GM18951 (cell line): ENCODE results near the gene MAPK4.

Source experiments
- POLR2A ChIP-seq: IDR thresholded peaks from 4 replicates; pipeline ENCODE4 v1.6.1; 2011; ENCODE audit warnings: mild to moderate bottlenecking; ENCODE audit not compliant: insufficient read length, insufficient read depth; ENCODE audit errors: extremely low read depth
- in situ Hi-C: fragments of 300-500 bp; cut with MboI; formaldehyde crosslinking; loops from one replicate; pipeline ENCODE4 v1.12.0; 2022; ENCODE audit warnings: low sequenced_read_pairs, mixed read lengths, inconsistent platforms; ENCODE audit not compliant: unreplicated experiment

The MAPK4 gene

DNA sequence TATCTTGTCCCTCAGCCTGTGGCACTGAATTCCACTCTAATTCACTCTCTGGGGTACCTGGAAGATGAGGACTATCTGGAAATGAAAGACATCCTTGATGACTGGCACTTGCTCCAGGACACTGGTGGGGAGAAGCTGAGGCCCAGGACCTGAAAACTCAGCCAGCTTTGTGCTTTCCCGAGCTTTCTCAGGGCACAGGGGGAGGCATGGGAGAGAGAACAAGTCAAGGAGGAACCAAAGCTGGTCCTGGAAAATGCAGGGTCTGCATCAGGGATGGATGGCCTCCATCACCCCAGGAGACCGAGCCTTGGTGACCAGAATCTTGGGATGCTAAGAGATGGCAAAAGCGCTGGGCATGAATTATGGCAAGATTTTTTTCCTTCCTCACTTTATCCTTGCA, 65.1 kb downstream of the MAPK4 start:
- in situ Hi-C loops: no loop called here
- no peak for TF ChIP-seq POLR2A

DNA sequence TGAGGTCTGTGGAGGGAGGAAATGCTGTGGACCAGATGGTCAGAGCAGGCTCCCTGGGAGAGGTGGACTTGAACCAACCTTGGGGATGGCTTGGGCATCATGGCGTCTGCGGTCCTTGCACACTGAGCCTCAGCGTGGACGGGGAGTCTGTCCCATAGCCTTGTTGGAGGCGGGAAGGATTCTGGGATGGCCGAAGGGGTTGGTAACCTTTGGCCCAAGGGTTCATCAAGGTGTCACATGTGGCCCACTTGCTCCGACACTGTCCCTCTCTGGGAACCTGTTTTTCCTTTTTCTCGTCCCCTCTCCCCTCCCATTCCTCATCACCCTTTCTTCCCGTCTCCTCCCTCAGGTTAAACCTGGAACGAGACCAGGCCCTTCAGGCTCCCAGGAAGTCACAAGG, 66.4 kb downstream of the MAPK4 start:
- no peak for TF ChIP-seq POLR2A
- in situ Hi-C loops: no loop called here

DNA sequence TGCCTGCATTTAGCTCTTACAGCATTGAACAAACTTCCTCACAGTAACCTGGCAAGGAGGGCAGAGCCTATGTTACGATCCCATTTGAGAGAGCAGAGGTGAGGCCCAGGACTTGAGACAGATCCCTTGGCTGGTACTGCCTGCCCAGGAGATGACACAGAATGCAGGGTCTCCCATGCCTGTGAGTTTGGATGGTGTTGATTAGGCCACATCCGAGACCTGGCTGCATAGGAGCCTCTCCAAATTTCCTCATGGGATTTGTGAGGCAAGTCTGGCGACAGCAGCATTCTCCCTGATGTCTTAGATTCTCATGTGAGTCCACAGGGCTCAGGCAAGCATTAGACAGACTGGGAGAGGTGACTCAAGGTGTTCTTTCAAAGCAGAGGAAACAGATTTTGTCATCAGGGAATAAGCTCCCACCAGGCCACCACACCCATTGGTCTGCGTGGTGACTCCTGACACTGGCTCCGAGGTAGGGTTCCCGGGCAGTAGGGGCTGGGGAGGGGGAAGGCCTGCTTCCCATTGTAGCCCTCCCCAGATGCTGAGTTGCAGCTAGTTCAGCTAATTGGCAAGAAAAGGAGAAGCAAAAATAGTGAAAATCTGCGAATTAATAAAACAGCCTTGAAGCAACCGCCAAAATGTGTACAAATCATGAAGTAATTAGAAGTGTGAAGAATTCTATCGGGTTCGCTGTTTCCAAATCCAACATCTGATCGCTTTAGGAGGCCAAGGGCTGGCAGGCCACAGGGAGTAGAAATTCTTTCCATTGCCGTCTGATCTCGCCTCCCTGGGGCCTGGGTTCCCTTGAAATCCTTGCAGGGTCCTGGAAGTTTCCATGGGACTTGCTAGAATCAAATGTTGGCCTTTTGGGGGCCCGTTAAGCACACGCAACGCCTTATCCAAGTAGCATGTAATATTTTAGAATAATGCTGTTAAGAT, 68.0 kb downstream of the MAPK4 start:
- in situ Hi-C loops: no loop called here
- no peak for TF ChIP-seq POLR2A

DNA sequence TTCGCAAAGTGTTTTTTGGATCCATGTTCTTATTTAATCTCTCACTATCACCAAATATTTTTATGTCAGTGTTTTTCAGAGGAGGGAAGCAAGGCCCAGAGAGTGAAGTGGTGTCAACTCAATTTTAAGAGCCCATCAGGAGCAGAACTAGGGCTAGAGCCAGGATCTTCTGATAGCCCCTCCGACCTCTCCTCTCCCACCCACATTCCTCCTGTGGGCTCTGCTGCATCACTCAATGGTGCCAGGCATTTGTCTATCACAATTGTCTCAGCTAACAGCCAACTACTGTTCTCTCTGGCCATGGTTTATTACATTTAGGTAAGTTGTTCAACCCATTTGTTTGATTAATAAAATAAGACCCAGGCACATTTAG, 68.6 kb downstream of the MAPK4 start:
- in situ Hi-C loops: no loop called here
- no peak for TF ChIP-seq POLR2A

DNA sequence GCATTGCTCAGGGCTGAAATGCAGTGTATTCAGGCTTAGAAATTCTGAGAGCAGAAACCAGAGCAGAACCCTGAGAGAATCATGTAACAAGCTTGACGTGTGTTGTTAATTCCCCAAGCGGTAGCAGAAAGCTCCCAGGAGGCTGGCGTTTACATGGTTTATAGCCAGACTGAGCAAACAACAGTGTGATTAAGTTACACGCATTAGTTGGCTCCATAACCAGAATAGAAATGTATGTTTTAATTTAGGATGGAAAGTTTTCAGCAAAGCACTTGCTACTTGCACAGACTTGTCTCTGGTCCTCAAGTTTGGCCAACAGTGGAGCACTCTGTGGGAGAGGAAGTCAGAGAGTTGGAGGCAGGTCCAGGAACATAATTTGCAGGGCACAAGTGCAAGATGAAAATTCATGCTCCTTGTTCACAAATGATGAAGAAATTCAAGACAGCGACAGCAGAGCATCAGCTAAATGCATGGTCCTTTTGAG, 69.3 kb downstream of the MAPK4 start:
- in situ Hi-C loops: no loop called here
- TF ChIP-seq POLR2A: no peak

DNA sequence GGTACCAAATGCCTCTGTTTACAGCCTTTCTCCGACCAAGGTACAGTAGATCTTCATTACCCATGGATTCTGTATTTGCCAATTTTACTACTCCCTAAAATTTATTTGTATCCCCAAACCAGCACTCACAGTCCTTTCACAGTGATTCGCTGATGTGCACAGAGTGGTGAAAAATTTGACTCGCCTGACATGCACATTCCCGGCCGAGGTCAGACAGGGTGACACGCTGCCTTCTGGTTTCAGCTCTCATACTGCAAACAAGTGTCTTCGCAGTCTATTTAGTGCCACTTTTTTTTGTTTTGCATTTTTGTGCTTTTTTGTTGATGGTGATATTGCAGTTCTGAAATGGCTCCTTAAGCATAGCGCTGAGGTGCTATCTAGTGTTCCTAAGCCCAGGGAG, 71.0 kb downstream of the MAPK4 start:
- in situ Hi-C loops: no loop called here
- no peak for TF ChIP-seq POLR2A

DNA sequence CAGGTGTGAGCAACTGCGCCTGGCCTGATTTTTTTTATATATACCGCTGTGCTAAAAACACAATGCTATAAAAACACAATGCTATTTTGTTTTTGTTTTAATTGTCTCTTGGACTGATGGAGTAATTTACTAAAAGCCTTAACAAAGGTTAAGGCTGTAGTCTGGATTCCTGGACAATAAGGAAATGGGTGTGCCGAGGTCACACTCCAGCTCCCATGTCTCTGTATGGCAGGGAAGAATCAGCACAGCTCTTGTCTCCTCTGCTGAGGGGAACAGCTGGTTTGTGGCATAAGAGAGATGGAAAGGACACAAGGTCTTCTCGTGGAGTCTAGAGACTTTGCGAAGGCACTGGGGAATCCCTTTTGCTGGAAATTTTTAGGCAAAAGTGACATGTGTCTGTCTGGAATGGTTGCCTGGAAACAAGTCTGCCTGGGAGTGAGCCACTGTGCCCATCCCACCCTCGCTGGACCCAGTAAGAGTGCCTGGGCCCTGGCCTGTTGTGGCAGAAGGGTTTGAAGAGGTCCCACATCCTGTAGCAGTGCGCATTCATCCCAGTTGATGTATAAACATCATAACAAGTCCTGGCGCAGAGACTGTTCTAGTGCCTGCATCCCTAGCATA, 73.1 kb downstream of the MAPK4 start:
- in situ Hi-C loops: no loop called here
- no peak for TF ChIP-seq POLR2A

DNA sequence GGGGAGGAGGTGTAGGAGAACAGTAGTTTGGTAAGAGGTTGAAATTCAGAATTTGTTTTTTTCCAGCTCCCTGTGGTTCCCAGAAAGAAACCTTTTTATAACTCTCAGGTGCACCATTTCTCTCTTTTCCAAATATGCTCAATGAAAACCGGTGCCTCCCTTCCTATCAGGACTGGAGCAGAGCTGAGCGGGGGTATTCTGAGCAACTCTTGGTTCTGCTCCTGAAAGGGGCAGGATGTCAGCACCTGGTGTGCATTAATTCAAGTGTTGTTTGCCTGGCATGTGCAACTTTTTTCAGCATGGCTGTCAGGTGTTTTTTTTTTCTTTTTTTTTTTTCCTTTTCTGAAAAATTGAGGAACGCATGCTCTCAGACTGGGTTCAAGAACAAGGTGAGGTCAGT, 74.1 kb downstream of the MAPK4 start:
- in situ Hi-C loops: no loop called here
- no peak for TF ChIP-seq POLR2A

DNA sequence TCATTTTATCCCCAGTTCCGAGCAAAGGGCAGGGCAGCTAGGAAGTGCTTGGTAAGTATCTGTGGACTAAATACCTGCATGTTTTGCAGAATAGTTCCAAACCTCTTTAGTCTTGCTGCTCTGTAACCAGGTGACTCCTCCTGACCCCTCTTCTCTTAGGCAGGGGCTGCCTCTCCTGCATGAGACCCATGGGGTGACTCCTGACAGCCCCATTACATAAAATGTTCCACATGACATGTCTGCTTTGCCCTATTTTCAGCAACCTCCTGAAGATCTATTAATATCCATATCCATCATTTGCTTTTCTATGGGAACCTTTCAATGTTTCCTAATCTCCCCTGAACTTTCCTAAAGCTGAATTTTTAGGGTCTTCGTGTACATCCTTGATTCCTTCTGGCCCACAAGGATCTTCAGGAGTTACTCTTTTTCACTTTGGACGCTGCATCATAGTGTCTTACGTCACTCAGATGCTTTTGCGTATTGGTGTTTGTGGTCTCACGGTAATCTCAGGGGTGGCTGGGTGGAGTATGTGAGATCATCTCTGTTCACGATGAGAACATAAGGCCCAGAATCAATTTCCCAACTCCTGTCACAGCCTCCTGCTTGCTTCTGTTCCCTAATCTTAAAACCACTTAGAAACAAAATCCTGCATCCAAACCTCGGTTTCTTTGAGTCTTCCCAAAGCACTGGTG, 76.6 kb downstream of the MAPK4 start:
- in situ Hi-C loops: no loop called here
- TF ChIP-seq POLR2A: no peak

DNA sequence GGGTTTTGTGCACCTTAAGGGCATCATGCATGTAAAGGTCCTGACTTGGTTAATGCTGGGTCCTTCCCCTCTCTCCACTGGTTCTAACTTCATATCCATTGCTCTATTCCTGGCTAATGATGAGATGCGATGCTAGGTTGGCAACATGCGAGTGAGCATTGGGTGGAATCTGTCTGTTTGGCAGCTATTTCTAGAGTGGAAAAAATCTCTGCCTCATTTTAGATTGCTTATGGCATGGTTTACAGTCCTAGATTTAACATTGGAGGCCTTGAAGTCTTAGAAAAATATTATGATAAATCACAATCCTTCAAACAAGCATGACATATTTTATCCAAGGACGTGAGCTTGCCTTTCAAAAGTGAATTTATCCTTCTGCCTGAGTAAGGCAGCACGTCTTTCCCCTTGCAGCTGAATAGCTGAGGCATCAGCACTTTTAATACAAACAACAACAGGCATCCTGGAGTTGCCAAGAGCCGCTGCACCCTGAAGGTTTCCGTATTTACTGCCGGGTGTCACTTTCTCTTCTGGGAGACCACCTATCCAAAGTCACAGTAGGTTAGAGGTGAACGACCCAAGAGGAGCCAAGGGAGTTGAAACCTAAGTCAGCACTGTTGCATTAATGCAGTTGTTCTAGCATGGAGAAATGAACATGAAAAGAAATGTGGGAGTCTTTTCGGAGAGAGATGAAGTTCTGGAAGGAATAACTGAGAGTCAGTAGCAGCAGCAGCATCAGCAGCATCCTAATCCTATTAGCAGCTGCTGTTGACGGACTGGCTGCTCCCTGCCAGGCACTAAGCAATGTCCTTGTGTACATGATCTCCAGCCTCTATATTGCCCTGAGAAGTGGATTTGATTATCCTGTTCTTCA, 78.4 kb downstream of the MAPK4 start:
- no peak for TF ChIP-seq POLR2A

DNA sequence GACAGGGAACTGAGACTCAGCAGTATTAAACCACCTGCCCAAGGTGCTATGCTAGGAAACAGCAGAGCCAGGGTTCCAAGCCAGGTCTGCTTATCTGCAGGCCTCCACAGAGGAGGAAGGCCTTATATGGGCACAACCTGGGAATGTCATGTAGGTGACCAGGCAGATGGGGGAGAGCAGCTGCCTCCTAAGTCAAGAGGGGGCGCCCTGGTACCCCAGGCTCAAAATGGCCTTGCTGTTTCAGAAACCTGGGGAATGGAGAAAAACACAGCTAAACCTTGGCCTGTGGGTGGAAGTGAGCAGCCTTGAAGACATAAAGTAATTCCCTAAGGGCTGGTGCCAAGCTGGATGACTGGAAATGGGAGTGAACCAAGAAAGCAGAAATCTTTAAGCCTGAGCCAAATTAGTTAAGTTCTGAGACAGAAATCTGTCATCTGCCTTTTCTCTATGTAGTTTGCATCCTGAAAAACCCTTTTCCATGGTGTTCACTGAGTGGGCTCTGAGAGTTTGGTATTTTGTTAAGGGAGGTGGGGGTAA, 79.1 kb downstream of the MAPK4 start:
- in situ Hi-C loops: no loop called here
- no peak for TF ChIP-seq POLR2A

More for the DNA sequence above, 78.4 kb downstream of the MAPK4 start:
- in situ Hi-C loops: no loop called here

DNA sequence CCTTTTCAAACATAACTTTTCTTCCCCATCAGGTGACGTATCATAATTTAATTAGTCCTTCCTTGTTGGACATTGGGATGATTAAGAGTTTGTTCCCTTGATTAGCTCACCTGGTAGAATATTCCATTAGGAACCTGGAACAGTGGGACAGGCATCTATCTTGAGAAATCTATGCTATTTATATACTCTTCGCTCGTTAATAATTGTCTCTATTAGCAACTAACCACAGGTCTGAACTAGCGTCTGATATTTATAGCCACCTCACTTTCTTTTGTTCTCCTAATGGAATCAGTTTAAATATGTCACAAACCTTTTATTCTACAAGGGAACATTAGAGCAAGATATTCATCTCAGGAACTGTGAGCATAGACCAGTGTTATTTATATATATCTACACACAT, 79.8 kb downstream of the MAPK4 start:
- no peak for TF ChIP-seq POLR2A
- in situ Hi-C loops: no loop called here
